H7 (cell line): Measurements from ENCODE around the gene STUB1. TPM values are rescaled to one million over a fixed set of nuclear protein-coding genes. Genes with fewer than 3 reads are reported as not detected.
"Not testable (repeated sequence)": the region's sequence is repeated elsewhere in the genome, so short reads cannot be mapped to it uniquely, and the experiment has no call there.

Source experiments
- DNase-seq: peaks from one replicate; pipeline ENCODE4 v3.0.0; 2012
- H3K27me3 ChIP-seq: 2 replicates; pipeline ENCODE4 v1.6.0; 2011; ENCODE audit warnings: mild to moderate bottlenecking, low read length; ENCODE audit not compliant: control insufficient read depth, insufficient read depth
- H3K36me3 ChIP-seq: replicated peaks from 2 replicates; pipeline ENCODE4 v1.5.1; 2011; ENCODE audit warnings: low read length; ENCODE audit not compliant: control insufficient read depth, insufficient read depth
- H3K4me3 ChIP-seq: 2 replicates; pipeline ENCODE4 v1.5.1; 2011; ENCODE audit warnings: low read depth, mild to moderate bottlenecking, control low read depth, low read length, moderate library complexity; ENCODE audit not compliant: insufficient read depth
- total RNA-seq: library from RNA; depleted of rRNA; stranded (reverse); fragments of >200 nt; shearing (Covaris generic); gene quantifications from 2 replicates; pipeline ENCODE4 v1.2.3, GENCODE V29; 2014

The STUB1 gene
- total RNA-seq, 1 experiment from 2014 or later, result 115 TPM

GRCh38 chr16:685967-686366 lies 5.8 kb downstream of the STUB1 start:
- H3K36me3 ChIP-seq, result peaks cover 11% of the 10 kb centered on the region
- H3K4me3 ChIP-seq, result no peak overlapping the region
- H3K27me3 ChIP-seq, result peaks cover 2% of the 10 kb centered on the region
- DNase-seq, result peak; percentile 84

DNA sequence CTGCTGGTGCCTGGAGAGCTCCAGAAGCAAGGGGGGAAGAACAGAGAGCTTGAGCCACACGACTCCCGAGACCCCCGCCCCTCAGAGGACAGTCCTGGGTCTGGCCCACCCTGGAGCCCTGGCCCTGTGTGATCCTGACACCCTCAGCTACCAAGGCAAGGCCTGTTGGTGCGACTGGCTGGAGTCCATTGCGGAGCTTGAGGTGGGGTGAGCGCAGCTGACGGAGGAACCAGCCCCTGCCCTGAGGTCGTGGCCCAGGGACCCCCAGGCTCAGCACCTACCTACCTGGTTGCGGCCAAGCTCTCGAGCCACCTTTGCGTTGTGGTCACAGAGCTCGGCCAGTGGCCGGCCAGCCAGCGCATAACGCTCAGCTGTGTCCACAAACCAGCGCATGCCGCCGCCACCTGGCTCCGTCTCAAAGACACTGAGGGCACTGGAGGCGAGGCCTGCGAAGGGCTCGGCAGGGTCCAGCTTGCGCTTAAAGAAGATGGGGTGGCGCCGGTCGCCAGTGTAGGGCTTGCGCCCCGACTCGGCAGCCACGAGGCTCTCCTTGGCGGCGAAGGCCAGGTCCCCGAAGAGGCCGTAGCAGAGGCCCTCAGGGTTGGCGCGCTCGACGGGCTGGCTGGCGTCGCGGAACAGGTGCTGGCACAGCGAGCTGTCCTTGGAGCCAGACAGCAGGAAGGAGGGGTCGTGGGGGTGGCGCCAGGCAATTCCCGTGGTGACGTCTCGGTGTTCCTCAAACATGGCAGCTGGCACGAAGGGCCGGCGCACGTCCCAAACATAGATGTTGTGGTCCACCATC lies 6.5 kb downstream of the STUB1 start:
- no peak overlapping the region for H3K4me3 ChIP-seq
- H3K36me3 ChIP-seq, result peaks cover 9% of the 10 kb centered on the region
- H3K27me3 ChIP-seq, result peaks cover 5% of the 10 kb centered on the region
- DNase-seq, result no peak

- peaks cover 2% of the 10 kb centered on the region for H3K36me3 ChIP-seq
- no peak overlapping the region for H3K4me3 ChIP-seq
- DNase-seq, result no peak
- peaks cover 12% of the 10 kb centered on the region for H3K27me3 ChIP-seq
Observed at GRCh38 chr16:687499-687898, 7.3 kb downstream of the STUB1 start.

DNA sequence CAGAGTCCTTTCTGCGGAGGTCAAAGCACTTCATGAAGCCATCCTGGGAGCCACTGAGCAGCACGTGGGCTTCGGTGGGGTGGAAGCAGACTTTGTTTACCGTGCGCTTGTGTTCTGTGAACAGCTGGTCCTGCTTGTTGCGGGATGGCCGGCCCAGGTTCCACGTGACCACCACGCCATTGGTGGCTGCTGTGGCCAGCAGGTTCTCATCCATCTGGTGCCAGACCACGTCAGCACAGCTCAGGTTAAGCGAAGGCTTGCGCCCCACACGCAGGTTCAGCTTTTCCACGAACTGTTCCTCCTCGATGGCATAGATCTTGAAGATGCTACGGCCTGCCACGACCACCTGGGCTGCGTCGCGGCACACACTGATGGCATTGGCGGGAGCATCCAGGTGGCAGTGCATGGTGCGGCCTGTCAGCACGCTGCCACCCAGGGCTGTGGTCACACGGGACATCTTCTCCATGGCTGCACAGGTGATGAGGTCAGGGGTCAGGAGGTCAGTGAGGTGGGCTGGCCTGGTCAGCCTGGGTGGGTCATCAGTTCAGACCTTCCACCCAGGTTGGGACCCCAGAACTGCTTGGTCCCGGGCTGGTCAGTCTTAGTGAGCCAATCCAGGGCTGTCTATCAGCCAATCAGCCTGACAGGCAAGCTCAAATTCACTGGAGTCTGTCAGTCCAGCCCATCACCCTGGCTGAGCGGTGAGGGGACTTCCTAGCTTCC lies 9.1 kb downstream of the STUB1 start:
- Histone ChIP-seq H3K36me3 (no peaks in the 10 kb centered on the region), H3K4me3 (peak overlapping the region; percentile 80), H3K27me3 (peaks cover 30% of the 10 kb centered on the region)
- DNase-seq, result no peak

DNA sequence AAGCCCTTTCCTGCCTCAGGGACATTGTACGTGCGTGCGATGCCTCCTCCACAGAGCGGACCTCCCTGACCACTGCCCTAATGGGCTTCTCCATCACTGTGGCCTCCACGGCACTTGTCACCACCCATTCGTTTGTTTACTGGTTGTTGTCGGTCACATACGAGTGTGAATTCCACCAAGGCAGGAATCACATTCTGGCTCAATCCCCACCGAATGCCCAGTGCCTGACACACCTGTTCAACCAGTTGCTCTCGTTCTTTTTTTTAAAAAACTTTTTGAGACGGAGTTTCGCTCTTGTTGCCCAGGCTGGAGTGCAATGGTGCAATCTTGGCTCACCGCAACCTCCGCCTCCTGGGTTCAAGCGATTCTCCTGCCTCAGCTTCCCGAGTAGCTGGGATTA lies 11.0 kb downstream of the STUB1 start:
- not testable (repeated sequence) for H3K4me3 ChIP-seq, DNase-seq, H3K36me3 ChIP-seq
- H3K27me3 ChIP-seq, result peaks cover 46% of the 10 kb centered on the region

DNA sequence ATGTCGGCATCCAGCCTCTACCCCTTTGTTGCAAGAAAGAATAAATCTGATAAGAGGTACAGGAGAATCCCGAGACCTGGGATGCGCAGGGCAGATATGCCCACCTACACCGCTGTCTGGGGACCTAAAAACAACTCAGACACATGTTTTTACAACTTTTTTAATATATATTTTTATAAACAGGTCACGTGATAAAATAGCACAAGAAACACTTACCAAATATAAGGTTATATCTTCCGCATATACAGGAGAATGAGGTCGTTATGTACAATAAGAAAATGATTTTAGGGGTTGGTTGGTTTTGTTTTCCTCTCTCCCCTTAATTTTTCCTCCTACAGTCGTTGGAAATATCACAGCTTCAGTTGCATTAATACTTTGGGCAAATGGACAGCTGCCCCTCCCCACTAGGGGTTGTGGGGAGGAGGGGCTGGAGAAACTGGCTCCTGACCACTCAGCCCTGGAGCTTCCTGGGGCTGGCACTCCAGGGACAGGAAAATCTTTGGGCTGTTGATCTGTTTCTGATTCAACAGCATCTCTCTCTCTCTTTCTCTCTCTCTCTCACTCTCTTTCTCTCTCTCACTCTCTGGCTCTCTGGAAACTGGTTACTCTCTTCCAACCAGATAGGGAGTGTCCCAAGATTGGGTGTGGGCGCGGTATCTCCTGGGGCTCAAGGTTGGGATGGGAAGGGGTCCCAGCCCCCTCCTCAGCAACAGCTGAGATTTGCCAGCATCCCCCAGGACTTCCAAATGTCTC lies 12.3 kb downstream of the STUB1 start:
- H3K36me3 ChIP-seq, result no peaks in the 10 kb centered on the region
- no peak overlapping the region for H3K4me3 ChIP-seq
- peak; percentile 58 for DNase-seq
- H3K27me3 ChIP-seq, result peaks cover 53% of the 10 kb centered on the region

DNA sequence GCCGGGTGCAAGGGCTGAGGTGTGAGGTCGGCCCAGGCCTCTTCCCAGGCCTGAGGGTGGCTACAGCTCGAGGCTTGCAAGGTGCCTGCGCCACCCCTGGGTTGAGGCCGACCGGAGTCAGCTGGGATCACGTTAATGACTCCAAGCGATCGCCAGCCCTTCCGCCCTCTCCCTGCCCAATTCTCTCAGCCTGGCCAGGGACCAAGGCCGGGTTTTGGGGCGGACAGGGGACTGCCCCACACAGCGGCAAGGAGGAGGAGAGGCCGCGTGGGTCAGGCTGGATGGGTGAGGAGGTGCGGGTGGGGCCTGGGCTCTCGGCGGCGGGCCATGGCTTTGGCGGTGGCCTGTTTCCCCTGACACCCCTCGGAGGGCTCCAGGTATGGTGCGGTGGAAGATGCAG lies 13.2 kb downstream of the STUB1 start:
- Histone ChIP-seq H3K4me3 (peak overlapping the region; percentile 53; the same call in 1 of the 2 replicates), H3K36me3 (no peaks in the 10 kb centered on the region), H3K27me3 (peaks cover 56% of the 10 kb centered on the region)
- no peak for DNase-seq

DNA sequence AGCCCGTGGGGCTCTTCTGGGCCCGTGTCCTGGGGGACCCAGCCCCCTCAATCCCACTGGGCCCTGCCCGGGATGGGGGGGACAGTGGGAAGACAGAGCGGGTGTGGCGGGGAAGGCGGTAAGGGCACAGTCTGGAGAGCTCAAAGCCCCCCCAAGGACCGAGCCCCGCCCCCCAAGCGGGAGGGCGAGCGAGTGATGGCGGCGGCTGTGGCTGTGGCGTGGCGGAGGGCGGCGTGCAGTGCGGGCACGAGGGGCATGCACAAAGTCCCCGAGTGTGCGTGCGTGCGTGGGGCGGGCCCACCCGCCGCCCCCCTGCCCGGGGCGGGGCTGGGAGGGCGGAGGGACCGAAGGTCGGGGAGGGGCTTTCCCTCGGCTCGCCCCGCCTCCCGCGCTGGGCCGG lies 13.6 kb downstream of the STUB1 start:
- Histone ChIP-seq H3K4me3 (peak overlapping the region; percentile 53), H3K27me3 (peaks cover 57% of the 10 kb centered on the region), H3K36me3 (no peaks in the 10 kb centered on the region)
- DNase-seq, result peak; percentile 84

- no peaks in the 10 kb centered on the region for H3K36me3 ChIP-seq
- peaks cover 62% of the 10 kb centered on the region for H3K27me3 ChIP-seq
- DNase-seq, result peak; percentile 90
- H3K4me3 ChIP-seq, result peak overlapping the region; percentile 53
Observed at GRCh38 chr16:694187-694862, 14.1 kb downstream of the STUB1 start.

DNA sequence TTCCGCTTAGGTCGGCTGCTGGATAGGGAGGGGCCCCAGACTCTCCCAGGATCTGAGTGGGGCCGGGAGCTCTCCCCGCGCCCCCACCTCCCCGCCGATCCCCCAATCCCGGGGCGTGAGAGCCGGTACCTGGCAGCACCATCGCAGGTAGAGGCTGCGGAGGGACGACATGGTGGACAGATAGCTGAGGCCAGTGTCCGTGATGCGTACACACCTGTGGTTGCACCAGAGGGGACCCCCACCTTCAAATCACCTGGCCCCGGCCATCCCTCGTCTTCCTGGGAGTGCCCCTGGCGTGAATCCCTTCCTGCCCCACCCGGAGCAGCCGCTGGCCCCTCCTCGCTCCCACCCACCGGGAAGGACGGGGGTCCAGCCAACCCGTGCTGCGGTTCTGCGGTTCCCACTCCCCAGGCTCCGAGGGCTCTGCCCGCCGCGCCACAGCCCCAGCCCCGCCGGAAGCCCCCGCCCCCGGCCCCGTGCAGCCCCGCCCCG lies 14.7 kb downstream of the STUB1 start:
- Histone ChIP-seq H3K4me3 (peak overlapping the region; percentile 53), H3K27me3 (peaks cover 67% of the 10 kb centered on the region), H3K36me3 (no peaks in the 10 kb centered on the region)
- DNase-seq, result peak; percentile 98

DNA sequence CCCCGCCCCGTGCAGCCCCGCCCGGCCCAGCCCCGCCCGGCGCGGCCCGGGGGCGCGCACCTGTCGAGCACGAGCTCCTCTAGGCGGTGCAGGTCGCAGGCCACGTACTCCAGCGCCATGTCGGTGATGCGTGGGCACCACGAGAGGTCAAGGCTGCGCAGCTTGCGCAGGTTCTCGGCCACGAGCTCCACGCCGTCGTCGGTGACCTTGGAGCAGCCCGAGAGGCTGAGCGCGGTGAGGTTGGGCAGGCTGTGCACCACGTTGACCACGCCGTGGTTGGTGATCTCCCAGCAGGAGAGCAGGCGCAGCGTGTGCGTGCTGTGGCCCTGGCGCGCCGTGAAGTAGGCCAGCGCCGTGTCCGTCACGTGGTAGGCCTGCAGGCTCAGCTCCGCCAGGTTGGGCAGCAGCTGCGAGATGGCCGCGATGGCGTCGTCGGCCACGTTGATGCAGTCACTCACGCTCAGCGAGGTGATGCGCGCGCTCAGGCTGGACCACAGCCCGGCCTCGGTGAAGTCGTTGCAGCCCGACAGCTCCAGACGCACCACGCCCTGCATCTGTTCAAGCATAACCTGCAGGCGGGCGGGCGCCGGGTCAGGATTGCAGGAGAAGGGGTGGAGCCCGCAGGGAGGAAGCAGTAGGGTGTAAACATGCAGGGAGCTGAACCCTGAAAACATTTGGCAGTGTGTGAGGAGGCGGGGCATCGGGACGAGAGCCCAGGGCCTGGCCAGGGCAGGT lies 15.3 kb downstream of the STUB1 start:
- H3K4me3 ChIP-seq, result peak overlapping the region; percentile 75
- no peaks in the 10 kb centered on the region for H3K36me3 ChIP-seq
- DNase-seq, result peak; percentile 84
- H3K27me3 ChIP-seq, result peaks cover 73% of the 10 kb centered on the region

DNA sequence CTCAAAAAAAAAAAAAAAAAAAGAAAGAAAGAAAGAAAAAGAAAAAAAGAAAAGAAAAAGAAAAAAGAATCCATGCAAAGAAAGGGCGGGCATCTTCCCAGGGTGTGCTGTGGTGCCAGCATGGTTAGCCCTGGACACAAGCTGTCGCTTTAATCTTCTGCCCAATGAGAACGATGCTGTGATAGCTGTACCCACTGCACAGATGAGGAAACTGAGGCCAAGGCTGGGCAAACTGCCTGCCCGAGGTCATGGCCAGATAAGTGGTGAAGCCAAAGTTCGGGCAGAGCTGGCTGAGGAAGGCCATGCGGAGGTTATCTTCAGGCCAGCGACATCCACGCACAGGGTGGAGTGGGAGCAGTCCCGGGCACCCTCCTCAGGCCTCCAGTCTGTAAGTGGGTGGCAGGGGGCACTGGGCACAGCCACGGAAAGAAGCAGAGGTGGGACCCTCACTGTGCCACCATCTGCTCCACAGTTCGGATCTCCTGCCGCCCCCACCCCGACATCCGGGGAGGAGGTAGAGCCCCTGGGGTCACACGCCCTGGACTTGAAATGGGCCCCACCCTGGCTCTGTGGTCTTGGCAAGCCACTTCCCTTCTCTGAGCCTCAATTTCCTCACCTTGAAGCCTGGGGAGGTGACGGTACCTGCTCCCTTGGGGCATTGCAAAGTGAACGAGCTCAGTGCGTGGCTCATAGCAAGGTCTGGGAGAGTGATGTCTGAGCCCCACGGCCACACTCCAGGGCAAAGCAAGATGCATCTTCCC lies 18.9 kb downstream of the STUB1 start:
- H3K36me3 ChIP-seq, result no peaks in the 10 kb centered on the region
- H3K27me3 ChIP-seq, result peaks cover 81% of the 10 kb centered on the region
- H3K4me3 ChIP-seq, result no peak overlapping the region
- DNase-seq, result no peak
